AG04450 (cell line): ENCODE measurements around the gene HSF2. TPM values are rescaled to one million over a fixed set of nuclear protein-coding genes. Genes with fewer than 3 reads are reported as not detected.

ENCODE experiments used
- CTCF ChIA-PET: fragments of 300-600, 350-600 bp; formaldehyde crosslinking; extraction: SDS; loops from one replicate; lab custom pipeline; 2022; ENCODE audit warnings: antibody characterized with exemption, inconsistent platforms; lab: Charles Lee
- POLR2A ChIA-PET: fragments of 350-600 bp; formaldehyde crosslinking; extraction: SDS; loops from one replicate; lab custom pipeline; 2021; ENCODE audit warnings: antibody characterized with exemption, inconsistent platforms; lab: Yijun Ruan, JAX
- DNase-seq: peaks from one replicate; pipeline ENCODE4 v3.0.0-alpha.2; 2011; ENCODE audit warnings: low read depth, low spot score
- H3K27ac ChIP-seq: one replicate; pipeline ENCODE4 v1.5.1; 2012; ENCODE audit warnings: low read depth, low read length, control low read depth
- H3K27me3 ChIP-seq: one replicate; pipeline ENCODE4 v1.6.0; 2012; ENCODE audit warnings: low read length; ENCODE audit not compliant: control insufficient read depth, insufficient read depth
- H3K4me3 ChIP-seq: 2 replicates; pipeline ENCODE4 v1.5.1; 2011; ENCODE audit warnings: mild to moderate bottlenecking, low read depth, low read length, control low read depth
- H3K9me3 ChIP-seq: 2 replicates; pipeline ENCODE4 v1.5.1; 2012; ENCODE audit warnings: low read length; ENCODE audit not compliant: control insufficient read depth, insufficient read depth
- CTCF ChIP-seq: IDR thresholded peaks from 2 replicates; pipeline ENCODE4 v1.5.1; 2011; ENCODE audit warnings: low read depth, low read length, control low read depth, inconsistent platforms
- polyA plus RNA-seq: library from polyadenylated mRNA; depleted of rRNA; stranded (reverse); fragments of >200 nt; gene quantifications from 2 replicates; pipeline ENCODE4 v1.2.3, GENCODE V29; 2011

The HSF2 gene
- polyA plus RNA-seq, 1 experiment, result 34.4 TPM

- no peak for TF ChIP-seq CTCF
- POLR2A ChIA-PET, result no interaction called here
- Histone ChIP-seq H3K27ac (no peak overlapping the region), H3K4me3 (no peak overlapping the region), H3K27me3 (no peaks in the 10 kb centered on the region), H3K9me3 (no peaks in the 10 kb centered on the region)
- DNase-seq, result no peak
- CTCF ChIA-PET, result interaction anchor here (1.2 kb wide), 1 partner anchor 24 kb away, joined by 3 read pairs; no protein-coding TSS in a partner anchor
Measured at GRCh38 chr6:122406187-122406586, 6.7 kb downstream of the HSF2 start.

- ChIA-PET CTCF (interaction anchor here (0.7 to 1.2 kb wide), 2 partner anchors 9 to 333 kb away, joined by 3 read pairs; no protein-coding TSS in a partner anchor), POLR2A (no interaction called here)
- no peak for DNase-seq
- no peak overlapping the region for H3K4me3 ChIP-seq
- no peaks in the 10 kb centered on the region for H3K9me3 ChIP-seq
- TF ChIP-seq CTCF, result no peak
- H3K27me3 ChIP-seq, result no peaks in the 10 kb centered on the region
- H3K27ac ChIP-seq, result no peak overlapping the region
Measured at GRCh38 chr6:122407712-122408111, 8.3 kb downstream of the HSF2 start.

- no peak for DNase-seq
- H3K27ac ChIP-seq, result no peak overlapping the region
- ChIA-PET POLR2A (no interaction called here), CTCF (interaction anchor here (0.7 kb wide), 1 partner anchor 332 kb away, joined by 3 read pairs; no protein-coding TSS in a partner anchor)
- H3K27me3 ChIP-seq, result no peaks in the 10 kb centered on the region
- H3K4me3 ChIP-seq, result no peak overlapping the region
- H3K9me3 ChIP-seq, result no peaks in the 10 kb centered on the region
- TF ChIP-seq CTCF, result no peak
Measured at GRCh38 chr6:122408240-122408639, 8.8 kb downstream of the HSF2 start.

- no peak for TF ChIP-seq CTCF
- Histone ChIP-seq H3K4me3 (no peak overlapping the region), H3K27ac (no peak overlapping the region), H3K27me3 (no peaks in the 10 kb centered on the region), H3K9me3 (no peaks in the 10 kb centered on the region)
- ChIA-PET POLR2A (no interaction called here), CTCF (no interaction called here)
- DNase-seq, result no peak
Measured at GRCh38 chr6:122408702-122409458, 9.4 kb downstream of the HSF2 start.

GRCh38 chr6:122412001-122412400, 12.5 kb downstream of the HSF2 start:
- H3K27ac ChIP-seq, result no peak overlapping the region
- H3K4me3 ChIP-seq, result no peak overlapping the region
- H3K27me3 ChIP-seq, result no peaks in the 10 kb centered on the region
- CTCF ChIA-PET, result no interaction called here
- no peaks in the 10 kb centered on the region for H3K9me3 ChIP-seq
- POLR2A ChIA-PET, result no interaction called here
- DNase-seq, result no peak
- no peak for TF ChIP-seq CTCF
